H1 (cell line): Measurements from ENCODE around the gene RFXANK. TPM values are rescaled to one million over a fixed set of nuclear protein-coding genes. Genes with fewer than 3 reads are reported as not detected.

Source experiments
- CTCF ChIA-PET: fragments of 300-600 bp; sonication (Branson Sonifier 250); formaldehyde crosslinking; loops from one replicate; lab custom pipeline; 2021; ENCODE audit not compliant: partially characterized antibody; lab: Charles Lee
- POLR2A ChIA-PET: fragments of 300-600 bp; sonication (Branson Sonifier 250); formaldehyde crosslinking; loops from one replicate; lab custom pipeline; 2021; ENCODE audit warnings: inconsistent platforms; ENCODE audit not compliant: partially characterized antibody; lab: Charles Lee
- DNase-seq, 2 experiments: peaks; one replicate each; pipeline versions ENCODE4 v3.0.0 to v3.0.0-alpha.2; 2010 to 2022; ENCODE audit warnings: low spot score in 2 of 2, low read depth in 1 of 2, mixed read lengths in 1 of 2
- FAIRE-seq: peaks from 2 replicates; lab custom pipeline; 2011; peaks lifted over from hg19 to GRCh38; lab: Jason Lieb, UNC
- H2AFZ ChIP-seq: 2 replicates; pipeline ENCODE4 v1.8.1; 2012; ENCODE audit warnings: low read length, inconsistent platforms
- H2AK5ac ChIP-seq: 2 replicates; pipeline ENCODE4 v1.6.1; 2013; ENCODE audit warnings: low read depth, low read length
- H2BK120ac ChIP-seq: replicated peaks from 2 replicates; pipeline ENCODE3; 2013; ENCODE audit warnings: low read depth, low read length, inconsistent platforms
- H2BK12ac ChIP-seq: 2 replicates; pipeline ENCODE4 v1.6.1; 2013; ENCODE audit warnings: low read depth, low read length
- H2BK15ac ChIP-seq: 2 replicates; pipeline ENCODE4 v1.6.1; 2013; ENCODE audit warnings: low read length
- H2BK20ac ChIP-seq: 2 replicates; pipeline ENCODE4 v1.6.1; 2013; ENCODE audit warnings: low read length
- H2BK5ac ChIP-seq: 2 replicates; pipeline ENCODE4 v1.6.1; 2013; ENCODE audit warnings: low read depth, low read length
- H3K14ac ChIP-seq: 2 replicates; pipeline ENCODE4 v1.6.1; 2013; ENCODE audit warnings: inconsistent platforms; ENCODE audit not compliant: insufficient read length
- H3K18ac ChIP-seq: 2 replicates; pipeline ENCODE4 v1.6.1; 2013; ENCODE audit warnings: low read length; ENCODE audit errors: extremely low read depth
- H3K23ac ChIP-seq: 2 replicates; pipeline ENCODE4 v1.6.1; 2013; ENCODE audit warnings: inconsistent platforms; ENCODE audit not compliant: insufficient read length
- H3K23me2 ChIP-seq: 2 replicates; pipeline ENCODE4 v1.6.1; 2013; ENCODE audit warnings: low read depth, low read length
- H3K27ac ChIP-seq: 2 replicates; pipeline ENCODE4 v1.6.1; 2011; ENCODE audit warnings: low read depth, low read length, inconsistent platforms
- H3K27me3 ChIP-seq, 4 experiments: replicated peaks in 1 of 4; 1 replicate in 1 of 4; 2 replicates in 3 of 4; pipeline versions ENCODE4 v1.6.1 to v1.8.1; 2011 to 2013; ENCODE audit warnings: low read length in 3 of 4, mild to moderate bottlenecking in 3 of 4, inconsistent platforms in 2 of 4, mixed read lengths in 2 of 4, moderate library complexity in 1 of 4; ENCODE audit not compliant: control insufficient read depth in 3 of 4, insufficient read depth in 3 of 4; ENCODE audit errors: extremely low read depth in 1 of 4
- H3K36me3 ChIP-seq, 4 experiments: 2 replicates each; pipeline versions ENCODE4 v1.6.1 to v1.8.1; 2011 to 2013; ENCODE audit warnings: mild to moderate bottlenecking in 4 of 4, low read length in 3 of 4, moderate library complexity in 2 of 4, control low read depth in 1 of 4, inconsistent platforms in 1 of 4; ENCODE audit not compliant: insufficient read depth in 4 of 4, control insufficient read depth in 2 of 4
- H3K4ac ChIP-seq: replicated peaks from 2 replicates; pipeline ENCODE3; 2013; ENCODE audit warnings: low read length, low read depth, mixed read lengths, inconsistent platforms; ENCODE audit not compliant: insufficient read length
- H3K4me1 ChIP-seq, 4 experiments: replicated peaks in 1 of 4; 1 replicate in 1 of 4; 2 replicates in 3 of 4; pipeline versions ENCODE4 v1.6.1 to v1.8.1; 2011 to 2013; ENCODE audit warnings: low read length in 3 of 4, inconsistent platforms in 2 of 4, mixed read lengths in 1 of 4; ENCODE audit not compliant: insufficient read depth in 4 of 4, control insufficient read depth in 3 of 4
- H3K4me2 ChIP-seq, 2 experiments: 2 replicates each; pipeline versions ENCODE4 v1.6.1 to v1.8.1; 2011 to 2013; ENCODE audit warnings: low read depth in 2 of 2, low read length in 2 of 2, control low read depth in 1 of 2, inconsistent platforms in 1 of 2, mild to moderate bottlenecking in 1 of 2; ENCODE audit not compliant: insufficient read depth in 1 of 2
- H3K4me3 ChIP-seq, 4 experiments: fragments of 200-600, 300-600 bp in 1 of 4; sonication (generic), shearing (Covaris generic), sonication (Bioruptor Twin) in 1 of 4; 2 replicates each; pipeline versions ENCODE4 v1.5.1 to v1.8.1; 2011 to 2016; ENCODE audit warnings: low read length in 4 of 4, low read depth in 3 of 4, control low read depth in 2 of 4, inconsistent platforms in 2 of 4, mild to moderate bottlenecking in 2 of 4, mixed read lengths in 1 of 4, moderate library complexity in 1 of 4; ENCODE audit not compliant: insufficient read depth in 2 of 4; ENCODE audit errors: extremely low read depth in 1 of 4
- H3K56ac ChIP-seq: replicated peaks from 2 replicates; pipeline ENCODE3; 2013; ENCODE audit warnings: low read depth, mild to moderate bottlenecking, mixed read lengths, low read length, inconsistent platforms; ENCODE audit not compliant: insufficient read length
- H3K79me1 ChIP-seq: 2 replicates; pipeline ENCODE4 v1.6.1; 2013; ENCODE audit warnings: low read depth, low read length, control low read depth
- H3K79me2 ChIP-seq, 2 experiments: 2 replicates each; pipeline versions ENCODE4 v1.6.1 to v1.8.1; 2012 to 2013; ENCODE audit warnings: low read length in 2 of 2, mild to moderate bottlenecking in 2 of 2, inconsistent platforms in 1 of 2; ENCODE audit not compliant: insufficient read depth in 2 of 2, control insufficient read depth in 1 of 2
- H3K9ac ChIP-seq, 4 experiments: replicated peaks in 1 of 4; 1 replicate in 1 of 4; 2 replicates in 3 of 4; pipeline versions ENCODE4 v1.6.1 to v1.8.1; 2011 to 2013; ENCODE audit warnings: low read depth in 3 of 4, low read length in 3 of 4, control low read depth in 2 of 4, mild to moderate bottlenecking in 2 of 4, moderate library complexity in 2 of 4, inconsistent platforms in 1 of 4; ENCODE audit errors: extremely low read depth in 1 of 4
- H3K9me3 ChIP-seq, 2 experiments: 2 replicates each; pipeline versions ENCODE4 v1.6.1 to v1.8.1; 2012 to 2013; ENCODE audit warnings: mild to moderate bottlenecking in 2 of 2, moderate library complexity in 2 of 2, control low read depth in 1 of 2, inconsistent platforms in 1 of 2, low read depth in 1 of 2, low read length in 1 of 2, mixed read lengths in 1 of 2; ENCODE audit not compliant: insufficient read depth in 2 of 2
- H4K20me1 ChIP-seq, 2 experiments: replicated peaks in 1 of 2; 2 replicates each; pipeline versions ENCODE3 to v1.8.1; 2011 to 2013; ENCODE audit warnings: inconsistent platforms in 2 of 2, low read length in 2 of 2, mild to moderate bottlenecking in 1 of 2; ENCODE audit not compliant: insufficient read depth in 2 of 2, control insufficient read depth in 1 of 2
- H4K5ac ChIP-seq: 2 replicates; pipeline ENCODE4 v1.6.1; 2013; ENCODE audit warnings: low read length, low read depth, mixed read lengths, inconsistent platforms; ENCODE audit not compliant: insufficient read length
- H4K8ac ChIP-seq: 2 replicates; pipeline ENCODE4 v1.8.0; 2013; ENCODE audit warnings: mild to moderate bottlenecking, moderate library complexity, low read length, inconsistent platforms; ENCODE audit not compliant: insufficient read depth; ENCODE audit errors: extremely low read depth
- H4K91ac ChIP-seq: replicated peaks from 2 replicates; pipeline ENCODE3; 2013; ENCODE audit warnings: low read length, mixed read lengths, inconsistent platforms; ENCODE audit not compliant: insufficient read length
- EGR1 ChIP-seq: IDR thresholded peaks from 2 replicates; pipeline ENCODE4 v1.6.1; 2011; ENCODE audit warnings: low read depth, low read length, borderline replicate concordance
- MAX ChIP-seq: IDR thresholded peaks from 2 replicates; pipeline ENCODE4 v1.6.1; 2012; ENCODE audit warnings: inconsistent platforms
- TCF12 ChIP-seq: IDR thresholded peaks from 2 replicates; pipeline ENCODE4 v1.6.1; 2011; ENCODE audit warnings: low read depth, mild to moderate bottlenecking, low read length
- WGBS, 2 experiments: shearing (Covaris generic) in 1 of 2; methylation state at CpG; one replicate each; pipeline versions ENCODE4 v1.1.6 to v1.1.7; 2013 to 2015; ENCODE audit warnings: low lambda C conversion rate in 2 of 2, mixed read lengths in 2 of 2, inconsistent platforms in 1 of 2, low coverage in 1 of 2, missing lambda C conversion rate in 1 of 2; ENCODE audit not compliant: insufficient replicate concordance in 2 of 2, insufficient coverage in 1 of 2, insufficient read length in 1 of 2; ENCODE audit errors: extremely low coverage in 1 of 2, missing lambda C conversion rate in 1 of 2; 5-methylcytosine and 5-hydroxymethylcytosine counted together
- polyA plus RNA-seq, 7 experiments: library from polyadenylated mRNA; depleted of rRNA in 3 of 7; stranded (reverse) in 5 of 7; unstranded in 2 of 7; fragments of >200 nt in 5 of 7; fragments of 200-250 nt in 2 of 7; gene quantifications; 1 replicate in 5 of 7; 2 replicates in 1 of 7; 4 replicates in 1 of 7; pipeline versions ENCODE4 v1.2.1 to v1.2.3, GENCODE V29; 2011 to 2013; ENCODE audit warnings: missing spikeins in 2 of 7, mixed read lengths in 2 of 7
- total RNA-seq: library from RNA; stranded (reverse); fragmentation: NEBNext Ultra II Directional; extraction: Animal tissue kit (Norgen Biotek cat#: 25700); gene quantifications from 2 replicates; pipeline ENCODE4 v1.2.1, GENCODE V29; 2021

Gene RFXANK
- total and polyA plus RNA-seq, 2 of the 8 experiments (the other 6 are each of a cell fraction or from before 2014, with no cell fraction given) = 72.9 to 87.5 TPM

GRCh38 chr19:19192910-19193423 lies 909 bp downstream of the RFXANK start:
- CTCF ChIA-PET = interaction anchor here (0.6 to 1.3 kb wide), 6 partner anchors 9 to 90 kb away, joined by 3 to 5 read pairs (median 4); partner anchors contain the start of gene NR2C2AP
- 5% methylated on average over 19 of the region's 22 CpGs; no CpG with 5 or more reads in 1 of the 2 experiments for WGBS, 2 experiments
- peak overlapping the region; percentile 84 for H4K91ac ChIP-seq

More at GRCh38 chr19:19192910-19193423, 909 bp downstream of the RFXANK start:
- Histone ChIP-seq H3K9ac (peak overlapping the region in 3 of 4 experiments; percentile 55 to 67 (median 60); a peak in 5 of 7 replicates), H2AK5ac (no peak overlapping the region), H3K9me3 (no peaks in the 10 kb centered on the region), H3K56ac (peak overlapping the region; percentile 74), H2BK5ac (peak overlapping the region; percentile 68; the same call in 1 of the 2 replicates), H3K36me3 (peaks cover 2 to 8% (median 5%) of the 10 kb centered on the region in 4 experiments; a peak in 3 of 8 replicates), H3K27ac (peak overlapping the region; percentile 40; the same call in 1 of the 2 replicates), H3K4me1 (no peaks in the 10 kb centered on the region), H3K18ac (peak overlapping the region; percentile 95), H3K23ac (no peak overlapping the region), H2BK12ac (no peak overlapping the region; the same call in 1 of the 2 replicates), H4K5ac (peak overlapping the region; percentile 80), H3K79me2 (peaks cover 0 to 18% of the 10 kb centered on the region in 2 experiments; a peak in 2 of 4 replicates), H2BK20ac (no peak overlapping the region), H3K14ac (no peak overlapping the region), H3K4ac (no peak overlapping the region), H3K27me3 (no peaks in the 10 kb centered on the region), H3K23me2 (peaks cover 3% of the 10 kb centered on the region; the same call in 1 of the 2 replicates), H2BK15ac (0 out of 2 replicates have a peak overlapping the region, but pooled peaks have one; percentile 36), H4K20me1 (peaks cover 2 to 9% of the 10 kb centered on the region in 2 experiments), H2BK120ac (no peak overlapping the region), H3K4me3 (peak overlapping the region; percentile 78 to 85 (median 84)), H4K8ac (no peak overlapping the region), H2AFZ (0 out of 2 replicates have a peak overlapping the region, but pooled peaks have one; percentile 19), H3K79me1 (peaks cover 4% of the 10 kb centered on the region), H3K4me2 (peak overlapping the region; percentile 57 to 71)
- DNase-seq (no peak), FAIRE-seq (no peak)
- POLR2A ChIA-PET = interaction anchor here (0.9 to 4.5 kb wide), 10 partner anchors 9 to 231 kb away, joined by 3 to 37 read pairs (median 4); partner anchors contain the start of genes GATAD2A and NR2C2AP
- no peak for TF ChIP-seq EGR1
- no peak; the same call in 1 of the 2 replicates for TF ChIP-seq MAX
- no peak for TF ChIP-seq TCF12
